GM12874 (cell line): Measurements from ENCODE around the gene ADCY4.

Source experiments
- TF ChIP-seq, protein P1 (sequence below): IDR thresholded peaks from 2 replicates; pipeline ENCODE4 v1.5.1; 2011; ENCODE audit warnings: low read depth, mild to moderate bottlenecking, control low read depth, low read length, moderate library complexity; ENCODE audit not compliant: insufficient read depth

The ADCY4 gene

DNA sequence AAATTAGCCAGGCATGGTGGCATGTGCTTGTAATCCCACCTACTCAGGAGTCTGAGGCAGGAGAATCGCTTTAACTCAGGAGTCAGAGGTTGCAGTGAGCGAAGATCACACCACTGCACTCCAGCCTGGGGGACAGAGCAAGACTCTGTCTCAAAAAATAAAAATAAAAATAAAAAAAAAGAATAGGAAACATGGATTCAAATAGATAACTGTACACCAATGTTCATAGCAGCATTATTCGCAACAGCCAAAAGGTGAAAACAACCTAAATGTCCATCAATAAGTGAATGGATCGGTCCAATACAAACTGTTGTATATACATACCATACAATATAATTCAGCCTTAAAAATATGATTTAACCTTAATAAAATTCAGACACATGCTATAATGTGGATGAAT lies 8.0 kb upstream of the ADCY4 start:
- TF ChIP-seq, protein P1, sequence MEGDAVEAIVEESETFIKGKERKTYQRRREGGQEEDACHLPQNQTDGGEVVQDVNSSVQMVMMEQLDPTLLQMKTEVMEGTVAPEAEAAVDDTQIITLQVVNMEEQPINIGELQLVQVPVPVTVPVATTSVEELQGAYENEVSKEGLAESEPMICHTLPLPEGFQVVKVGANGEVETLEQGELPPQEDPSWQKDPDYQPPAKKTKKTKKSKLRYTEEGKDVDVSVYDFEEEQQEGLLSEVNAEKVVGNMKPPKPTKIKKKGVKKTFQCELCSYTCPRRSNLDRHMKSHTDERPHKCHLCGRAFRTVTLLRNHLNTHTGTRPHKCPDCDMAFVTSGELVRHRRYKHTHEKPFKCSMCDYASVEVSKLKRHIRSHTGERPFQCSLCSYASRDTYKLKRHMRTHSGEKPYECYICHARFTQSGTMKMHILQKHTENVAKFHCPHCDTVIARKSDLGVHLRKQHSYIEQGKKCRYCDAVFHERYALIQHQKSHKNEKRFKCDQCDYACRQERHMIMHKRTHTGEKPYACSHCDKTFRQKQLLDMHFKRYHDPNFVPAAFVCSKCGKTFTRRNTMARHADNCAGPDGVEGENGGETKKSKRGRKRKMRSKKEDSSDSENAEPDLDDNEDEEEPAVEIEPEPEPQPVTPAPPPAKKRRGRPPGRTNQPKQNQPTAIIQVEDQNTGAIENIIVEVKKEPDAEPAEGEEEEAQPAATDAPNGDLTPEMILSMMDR, result no peak

DNA sequence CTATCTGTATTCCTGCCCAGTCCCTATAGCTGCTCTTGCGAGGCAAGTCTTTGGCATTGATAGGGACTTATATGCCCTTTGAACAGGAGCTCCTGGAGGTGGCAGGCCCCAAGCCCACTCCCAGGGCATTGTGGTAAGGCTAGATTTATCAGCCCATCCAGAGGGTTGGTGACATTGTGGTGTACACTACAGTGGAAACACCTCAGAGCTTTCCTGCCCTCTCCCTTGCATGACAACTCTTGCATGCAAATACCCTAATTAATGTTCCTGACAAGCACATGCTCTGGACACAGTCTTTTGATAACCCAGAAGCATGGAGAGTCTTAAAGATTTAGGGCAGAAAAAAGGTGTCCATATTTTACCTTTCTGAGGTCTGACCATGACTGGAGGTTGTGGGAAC lies 5.7 kb upstream of the ADCY4 start:
- TF ChIP-seq, protein P1, result no peak

DNA sequence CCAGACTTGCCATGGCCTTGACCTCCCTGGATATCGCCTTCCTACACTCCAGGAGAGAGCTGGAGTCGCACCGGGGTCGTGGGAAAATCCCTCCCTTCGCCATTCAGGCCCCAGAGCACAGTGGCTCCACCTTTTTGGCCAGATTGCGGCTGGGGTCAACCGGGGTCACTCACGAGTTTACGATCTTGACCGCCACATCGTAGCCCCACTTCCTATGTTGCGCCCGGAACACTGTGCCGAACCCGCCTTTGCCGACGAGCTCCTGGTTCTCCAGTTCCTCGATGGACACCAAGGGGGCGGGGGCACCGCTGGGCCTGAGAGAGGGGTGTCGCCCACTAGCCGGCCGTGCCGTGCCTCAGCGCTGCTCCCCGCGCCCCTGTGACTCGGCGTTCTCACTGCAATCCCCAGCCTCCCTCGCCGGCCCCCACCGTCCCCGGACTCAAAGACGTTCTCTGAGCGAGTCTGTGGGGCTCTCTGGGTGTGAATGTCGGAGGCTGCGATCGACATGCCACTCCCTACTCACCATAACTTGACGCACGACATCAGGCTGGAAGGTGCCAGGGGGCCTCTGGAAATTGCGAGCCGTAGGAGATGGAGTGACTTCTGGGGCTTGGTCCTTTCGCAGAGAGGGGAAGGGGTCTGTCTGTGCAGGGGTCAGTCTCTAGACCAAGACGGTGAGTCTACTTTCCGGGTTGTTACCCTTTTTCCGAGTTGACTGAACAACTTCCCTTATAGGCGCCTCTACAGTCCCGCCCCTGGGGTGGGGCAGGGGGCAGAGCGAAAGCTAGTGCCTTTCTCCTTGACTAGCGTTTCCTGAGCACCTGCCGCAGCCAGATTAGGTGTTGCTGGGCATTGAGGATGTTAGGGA lies 4.6 kb upstream of the ADCY4 start, which contains the start of gene RIPK3:
Gene RIPK3, minus strand, starts transcription at position 708 of the 868 bp plus-strand sequence. Its CDS starts 165 bp downstream, at position 543.
- TF ChIP-seq, protein P1, result no peak

DNA sequence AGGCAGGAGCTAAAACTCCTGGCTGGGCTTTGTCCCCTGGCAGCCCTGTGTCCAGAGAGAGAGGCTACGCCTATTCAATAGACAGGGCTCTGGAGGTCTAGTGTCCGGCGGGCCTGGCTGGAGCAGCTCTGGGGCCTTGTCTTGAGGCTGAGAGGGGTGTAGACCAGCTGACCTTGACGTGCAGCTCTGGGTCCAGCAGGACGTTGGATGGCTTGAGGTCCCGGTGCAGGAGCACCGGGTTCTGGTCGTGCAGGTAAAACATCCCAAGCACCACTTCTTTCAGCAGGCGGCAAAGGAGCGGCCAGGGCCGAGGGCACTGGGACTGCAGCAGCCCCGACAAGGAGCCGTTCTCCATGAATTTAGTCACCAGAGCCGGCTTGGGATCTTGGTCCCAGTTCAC lies 4.0 kb upstream of the ADCY4 start:
- TF ChIP-seq, protein P1, result no peak

DNA sequence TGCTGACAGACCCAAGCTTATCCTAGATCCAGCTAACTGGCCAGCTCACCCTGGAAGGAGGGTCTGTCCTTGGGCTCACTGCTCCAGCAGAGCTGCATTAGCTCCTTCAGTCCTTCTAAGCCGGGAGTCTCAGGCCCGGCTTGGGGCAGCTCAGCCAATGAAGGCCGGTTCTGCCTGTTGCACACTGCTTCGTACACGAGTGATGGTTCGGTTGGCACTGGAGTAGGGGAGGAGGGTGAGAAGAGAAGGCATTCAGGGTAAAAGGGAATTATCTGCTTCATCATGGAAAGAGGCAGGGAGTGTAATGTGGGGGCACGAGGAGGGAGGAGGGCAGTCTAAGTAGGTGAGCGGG lies 2.9 kb upstream of the ADCY4 start:
- TF ChIP-seq, protein P1, result no peak

DNA sequence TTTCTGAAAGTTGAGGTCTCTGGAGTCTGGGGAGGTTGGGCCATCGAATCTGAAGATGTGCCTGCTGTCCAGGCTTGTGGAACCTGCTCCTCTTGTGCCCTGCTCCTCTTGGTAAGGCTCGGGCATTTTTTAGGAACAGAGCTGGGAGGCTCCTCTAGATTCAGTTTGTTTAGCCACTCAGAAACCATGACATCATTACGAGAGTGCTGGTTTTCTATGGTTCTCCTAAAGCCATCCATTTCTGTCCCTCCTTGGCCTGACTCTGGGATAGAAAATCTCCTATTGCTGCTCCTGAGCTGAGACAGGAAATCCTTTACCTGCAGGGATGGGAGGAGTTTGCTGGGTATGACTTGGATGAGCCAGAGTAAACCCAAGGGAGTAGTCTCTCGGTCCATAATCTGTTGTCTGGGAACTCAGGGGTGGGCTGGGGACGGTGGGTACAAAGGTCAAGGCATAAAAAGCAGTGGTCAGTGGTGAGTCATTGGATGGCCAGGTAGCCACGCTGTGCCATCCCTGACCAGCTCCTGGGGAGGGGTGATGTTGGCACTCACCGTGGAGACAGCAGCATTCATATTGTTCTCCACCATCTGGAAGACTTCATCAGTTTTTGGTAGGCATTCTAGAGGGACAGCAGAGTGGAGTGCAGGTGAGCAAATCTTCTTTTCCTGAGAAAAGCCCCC lies 2.4 kb upstream of the ADCY4 start:
- TF ChIP-seq, protein P1, result no peak

DNA sequence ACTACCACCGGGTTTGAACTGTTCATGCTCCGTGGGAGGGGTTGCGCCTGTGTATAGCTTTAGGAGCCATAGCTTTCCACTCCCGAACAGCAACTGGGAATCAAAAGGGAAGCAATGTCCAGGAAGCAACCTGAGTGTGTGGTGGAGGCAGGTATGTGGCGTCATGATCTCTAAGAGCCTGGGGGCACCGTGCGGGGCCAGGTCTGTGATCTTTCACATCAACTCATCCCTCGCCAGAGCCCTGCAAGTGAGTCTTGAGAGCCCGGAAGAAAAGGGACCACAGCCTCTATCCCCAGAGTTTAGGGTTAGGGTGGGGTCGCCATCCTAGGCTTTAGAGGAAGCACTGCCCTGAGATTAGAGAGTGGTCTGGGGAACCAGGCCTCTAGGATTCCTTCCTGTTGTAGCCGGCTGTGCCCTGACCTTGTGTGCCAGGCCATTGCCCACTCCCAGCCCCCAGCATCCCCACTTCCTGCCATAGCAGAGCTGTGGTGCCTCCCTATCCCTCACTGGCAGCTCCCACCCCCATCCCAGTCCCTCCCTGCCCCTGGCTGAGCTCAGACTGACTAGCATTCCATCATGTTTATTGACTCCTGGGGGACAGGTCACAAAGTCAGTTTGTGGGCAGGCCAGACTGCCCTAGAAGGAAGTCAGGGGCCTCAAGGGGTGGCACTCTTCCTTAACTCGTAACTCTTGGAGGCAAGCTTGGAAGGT lies 745 bp upstream of the ADCY4 start:
- TF ChIP-seq, protein P1, result no peak
